Heart left ventricle (tissue), 16 donors: ENCODE data around the gene TPRX1. TPM values are rescaled to one million over a fixed set of nuclear protein-coding genes. Genes with fewer than 3 reads are reported as not detected.

ENCODE experiments used
- ATAC-seq, 4 donors: fragments of 200-7000 bp; cut with Tn5 transposase; one replicate each; pipeline ENCODE4 v1.9.1; 2020 to 2022; ENCODE audit warnings: moderate library complexity in 4 of 4, mild to moderate bottlenecking in 3 of 4, moderate number of reproducible peaks in 1 of 4
- DNase-seq, 5 donors: peaks; one replicate each; pipeline ENCODE4 v3.0.0-alpha.2; 2020
- H3K27ac ChIP-seq, 12 donors: fragments of 200-600 bp; sonication (generic) in 4 of 12; one replicate each; pipeline versions ENCODE4 v1.5.0 to v1.8.0; 2016 to 2022; ENCODE audit warnings: mild to moderate bottlenecking in 2 of 12
- H3K27me3 ChIP-seq, 9 donors: fragments of 200-600 bp; sonication (generic) in 2 of 9; one replicate each; pipeline versions ENCODE4 v1.5.1 to v1.8.0; 2016 to 2022; ENCODE audit warnings: mild to moderate bottlenecking in 3 of 9
- H3K36me3 ChIP-seq, 9 donors: fragments of 200-600 bp; sonication (generic) in 2 of 9; one replicate each; pipeline versions ENCODE4 v1.5.0 to v1.8.0; 2018 to 2022; ENCODE audit warnings: mild to moderate bottlenecking in 2 of 9
- H3K4me1 ChIP-seq, 12 donors: fragments of 200-600 bp; sonication (generic) in 4 of 12; one replicate each; pipeline versions ENCODE4 v1.5.0 to v1.8.0; 2016 to 2022; ENCODE audit warnings: mild to moderate bottlenecking in 3 of 12
- H3K4me3 ChIP-seq, 12 donors: fragments of 200-600 bp; sonication (generic) in 4 of 12; one replicate each; pipeline versions ENCODE4 v1.5.0 to v1.8.0; 2017 to 2022; ENCODE audit warnings: mild to moderate bottlenecking in 9 of 12, moderate library complexity in 4 of 12
- H3K9me3 ChIP-seq, 12 donors: fragments of 200-600 bp; sonication (generic) in 4 of 12; one replicate each; pipeline versions ENCODE4 v1.5.0 to v1.8.0; 2016 to 2022; ENCODE audit warnings: mild to moderate bottlenecking in 1 of 12
- CTCF ChIP-seq, 12 donors: fragments of 200-600 bp; sonication (generic) in 4 of 12; IDR thresholded peaks; one replicate each; pipeline versions ENCODE4 v1.5.0 to v1.8.0; 2018 to 2022; ENCODE audit warnings: antibody characterized with exemption in 12 of 12, mild to moderate bottlenecking in 5 of 12
- POLR2A ChIP-seq, 2 donors: fragments of 450-650 bp; IDR thresholded peaks; one replicate each; pipeline ENCODE4 v1.6.1; 2017; ENCODE audit warnings: antibody characterized with exemption in 2 of 2, mild to moderate bottlenecking in 2 of 2, moderate library complexity in 2 of 2
- WGBS, 4 donors: extraction: QIAGEN DNeasy Blood & Tissue Kit in 2 of 4; methylation state at CpG; one replicate each; pipeline versions ENCODE4 v1.1.5 to v1.1.7; 2013 to 2018; 5-methylcytosine and 5-hydroxymethylcytosine counted together
- intact Hi-C, 10 donors: fragments of 100-400 bp; cut with DNase I; formaldehyde crosslinking; loops; one replicate each; pipeline versions ENCODE4 v1.11.1 to v1.14.2; 2022
- polyA plus RNA-seq, 2 donors: library from polyadenylated mRNA; stranded (reverse); fragments of 200-250 nt; gene quantifications; one replicate each; pipeline ENCODE4 v1.2.3, GENCODE V29; 2013
- total RNA-seq, 9 donors: library from RNA; depleted of rRNA in 2 of 9; stranded (reverse); fragments of >200 nt in 2 of 9; fragmentation: NEBNext Ultra II Directional in 3 of 9; extraction: Animal tissue kit (Norgen Biotek cat#: 25700) in 3 of 9; gene quantifications; one replicate each; pipeline versions ENCODE4 v1.1.0 to v1.2.4, GENCODE V29; 2016 to 2023
- donor health status: ischemic (EF 13 %, LVEDD 7.1; RV severe dilation, severe dysfunction).
- donor health status: healthy with polysubstance abuse.
- donor health status: DM: no; HTN: yes; CAD: no.
- donor health status: DM: no; HTN: no; CAD: no.
- donor health status: ischemic (EF 25% LVEDD 6.9; RV normal size, moderate dysfunction).
- donor health status: ischemic (EF 25% LVEDD 5.7; RV mildly dilated, moderate dysfunction).
- donor health status: healthy.
- donor health status: DM: yes; HTN: yes; CAD: no.
- donor health status: ischemic (EF 35%, LVEDD 5.7; RV mildly dilated, moderate dysfunction).
- donor health status: nonischemic (EF 11% LVEDD 7.7; RV severe dilation, severe dysfunction).
- donor health status: DM: yes; HTN: yes; CAD: no.
- donor health status: PGD.
- donor health status: ischemic (EF 29% LVEDD 5.4; RV normal size, mild dysfunction).
- donor health status: nonischemic (EF 23%, LVEDD 6.1; RV moderate dilation, normal function).

TPRX1 gene
- total and polyA plus RNA-seq, 11 donors, result not detected

- Histone ChIP-seq H3K27me3 (no peaks in the 10 kb centered on the region), H3K9me3 (no peaks in the 10 kb centered on the region), H3K4me1 (peaks cover 0 to 29% (median 16%) of the 10 kb centered on the region in 12 donors), H3K4me3 (no peak overlapping the region), H3K27ac (peak overlapping the region in 1 of 12 donors; percentile 8), H3K36me3 (peaks cover 0 to 65% (median 46%) of the 10 kb centered on the region in 9 donors)
- ATAC-seq (no peak), DNase-seq (no peak)
- intact Hi-C loops, result loop anchor here in 4 of 10 donors (2.0 to 10.0 kb wide), 3 partner anchors 72 to 74 kb away; partner anchors contain the start of gene EHD2 (in 4 of the 4)
- 90 to 96% (median 95%) methylated on average over 4 to 7 of the region's 7 CpGs for WGBS, 4 donors
- TF ChIP-seq CTCF (IDR thresholded peaks at IDR 0.05) (no peak), POLR2A (IDR thresholded peaks at IDR 0.05) (no peak)
Measured at GRCh38 chr19:47786566-47786965, 17.8 kb downstream of the TPRX1 start.

GRCh38 chr19:47781590-47782262 lies 22.6 kb downstream of the TPRX1 start:
- TF ChIP-seq CTCF (IDR thresholded peaks at IDR 0.05) (no peak), POLR2A (IDR thresholded peaks at IDR 0.05) (no peak)
- H3K36me3 ChIP-seq, result peaks cover 0 to 57% (median 53%) of the 10 kb centered on the region in 9 donors
- intact Hi-C loops, result loop anchor here in 2 of 10 donors (2.0 to 10.0 kb wide), 3 partner anchors 37 to 69 kb away; partner anchors contain the start of genes EHD2 (in 2 of the 2) and NOP53 (in 1 of the 2)
- DNase-seq, result peak in 4 of 5 donors; percentile 57 to 65 (median 60)
- no peaks in the 10 kb centered on the region for H3K27me3 ChIP-seq
- H3K4me1 ChIP-seq, result peaks cover 0 to 48% (median 42%) of the 10 kb centered on the region in 12 donors
- peak overlapping the region in 10 of 12 donors; percentile 4 to 99 (median 82) for H3K27ac ChIP-seq
- peak overlapping the region in 5 of 12 donors; percentile 2 to 91 (median 84) for H3K4me3 ChIP-seq
- WGBS, 4 donors, result 19 to 29% (median 21%) methylated on average over 9 of the region's 9 CpGs
- H3K9me3 ChIP-seq, result no peaks in the 10 kb centered on the region
- no peak for ATAC-seq

- Histone ChIP-seq H3K27ac (peak overlapping the region; percentile 93 to 100 (median 98)), H3K9me3 (no peaks in the 10 kb centered on the region), H3K4me1 (peaks cover 0 to 48% (median 42%) of the 10 kb centered on the region in 12 donors), H3K27me3 (no peaks in the 10 kb centered on the region), H3K36me3 (peaks cover 0 to 42% (median 38%) of the 10 kb centered on the region in 9 donors), H3K4me3 (peak overlapping the region; percentile 30 to 99 (median 85))
- TF ChIP-seq CTCF (IDR thresholded peaks at IDR 0.05) (no peak), POLR2A (IDR thresholded peaks at IDR 0.05) (no peak)
- 42 to 52% (median 47%) methylated on average over 9 of the region's 9 CpGs for WGBS, 4 donors
- intact Hi-C loops, result loop anchor here in 2 of 10 donors (2.0 to 10.0 kb wide), 3 partner anchors 35 to 68 kb away; partner anchors contain the start of genes EHD2 (in 2 of the 2) and NOP53 (in 1 of the 2)
- no peak for ATAC-seq
- no peak for DNase-seq
Measured at GRCh38 chr19:47780215-47780551, 24.2 kb downstream of the TPRX1 start.

- peak; percentile 78 to 84 (median 82) for ATAC-seq
- peak overlapping the region; percentile 73 to 99 (median 86) for H3K4me3 ChIP-seq
- H3K4me1 ChIP-seq, result peaks cover 0 to 48% (median 42%) of the 10 kb centered on the region in 12 donors
- TF ChIP-seq CTCF (IDR thresholded peaks at IDR 0.05) (no peak), POLR2A (IDR thresholded peaks at IDR 0.05) (peak; percentile 70 to 76)
- DNase-seq, result peak; percentile 77 to 93 (median 86)
- no peaks in the 10 kb centered on the region for H3K27me3 ChIP-seq
- intact Hi-C loops, result loop anchor here in 2 of 10 donors (2.0 to 10.0 kb wide), 3 partner anchors 35 to 67 kb away; partner anchors contain the start of genes EHD2 (in 2 of the 2) and NOP53 (in 1 of the 2)
- no peaks in the 10 kb centered on the region for H3K9me3 ChIP-seq
- 27 to 40% (median 38%) methylated on average over 22 to 24 of the region's 24 CpGs for WGBS, 4 donors
- H3K27ac ChIP-seq, result peak overlapping the region; percentile 93 to 100 (median 98)
- H3K36me3 ChIP-seq, result peaks cover 0 to 37% (median 33%) of the 10 kb centered on the region in 9 donors
Measured at GRCh38 chr19:47779524-47780214, 24.7 kb downstream of the TPRX1 start.
